Hindlimb muscle (tissue), 1 donor: ENCODE data around the gene PPFIBP2. TPM values are rescaled to one million over a fixed set of nuclear protein-coding genes. Genes with fewer than 3 reads are reported as not detected.

Source experiments
- polyA plus RNA-seq: library from polyadenylated mRNA; unstranded; fragments of 120-200 nt; gene quantifications from one replicate; pipeline ENCODE4 v1.2.1, GENCODE V29; 2013; ENCODE audit not compliant: insufficient read length

The PPFIBP2 gene
- polyA plus RNA-seq, 1 donor: 73.3 TPM

Other genes starting within 250 kb of the PPFIBP2 start
- gene OLFML1, start 28.5 kb upstream of the PPFIBP2 start, polyA plus RNA-seq: 40.9 TPM
- 10.6 TPM for gene CYB5R2, start 159.5 kb downstream of the PPFIBP2 start, polyA plus RNA-seq
- gene OVCH2, start 192.5 kb downstream of the PPFIBP2 start, polyA plus RNA-seq: 0.79 TPM